GM21423 (cell line): Measurements from ENCODE around the gene TPRA1.
"Not testable (repeated sequence)": the region's sequence is repeated elsewhere in the genome, so short reads cannot be mapped to it uniquely, and the experiment has no call there.

Experiments
- ATAC-seq: cut with Tn5 transposase; IDR thresholded peaks from one replicate; pipeline ENCODE4 v1.9.1; 2021; ENCODE audit warnings: mild to moderate bottlenecking, moderate library complexity; ENCODE audit not compliant: unreplicated experiment

TPRA1 gene

DNA sequence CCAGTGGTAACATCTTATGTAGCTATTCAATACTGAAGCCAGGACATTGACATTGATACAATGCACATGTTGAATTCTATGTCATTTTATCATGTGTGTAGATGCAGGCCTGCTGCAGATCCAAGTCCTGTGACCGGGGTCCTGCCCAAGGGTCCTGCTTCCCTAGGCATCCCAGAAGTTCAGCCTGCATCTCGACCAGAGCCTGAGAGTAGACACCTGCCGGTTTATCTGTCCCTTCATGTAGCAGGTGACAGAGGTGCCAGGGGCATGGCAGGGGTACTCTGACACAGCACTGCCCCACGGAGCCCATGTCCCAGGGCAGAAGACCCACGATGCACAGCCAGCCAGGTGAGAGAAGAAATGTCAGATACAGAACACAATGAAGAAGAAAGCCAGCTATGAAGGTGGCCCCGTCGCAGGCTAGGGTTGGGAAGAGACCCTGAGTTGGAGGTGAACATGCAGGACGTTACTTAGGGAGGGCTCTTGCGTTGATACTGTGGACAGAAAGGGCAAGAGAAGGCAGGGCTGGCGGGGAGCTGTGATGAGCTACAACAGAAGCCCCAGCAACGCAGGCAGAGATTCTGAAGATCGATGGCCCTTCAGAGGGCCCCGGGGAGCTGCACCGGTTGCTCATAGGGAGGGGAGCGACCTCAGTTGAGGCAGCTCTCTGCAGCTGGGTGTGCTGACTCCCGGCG, 51.0 kb downstream of the TPRA1 start:
- ATAC-seq: no peak

DNA sequence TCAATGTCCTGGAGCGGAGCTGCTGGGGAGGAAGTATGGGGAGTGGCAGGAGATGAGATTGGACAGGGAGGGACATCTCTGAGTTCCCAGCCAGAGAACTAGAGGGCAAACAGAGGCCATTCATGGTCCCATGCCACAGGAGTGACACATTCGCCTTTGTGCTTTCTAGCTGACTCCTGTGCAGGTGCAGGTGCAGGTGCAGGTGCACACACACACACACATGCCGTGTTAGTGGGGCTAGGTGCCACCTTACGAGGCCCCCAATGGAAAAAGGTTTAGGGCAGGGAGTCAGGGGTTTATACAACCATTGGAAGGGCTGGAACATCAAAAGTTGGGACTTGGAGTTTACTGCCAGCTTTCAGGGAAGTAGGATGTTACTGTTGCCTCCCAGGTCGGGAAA, 52.0 kb downstream of the TPRA1 start:
- no peak for ATAC-seq

DNA sequence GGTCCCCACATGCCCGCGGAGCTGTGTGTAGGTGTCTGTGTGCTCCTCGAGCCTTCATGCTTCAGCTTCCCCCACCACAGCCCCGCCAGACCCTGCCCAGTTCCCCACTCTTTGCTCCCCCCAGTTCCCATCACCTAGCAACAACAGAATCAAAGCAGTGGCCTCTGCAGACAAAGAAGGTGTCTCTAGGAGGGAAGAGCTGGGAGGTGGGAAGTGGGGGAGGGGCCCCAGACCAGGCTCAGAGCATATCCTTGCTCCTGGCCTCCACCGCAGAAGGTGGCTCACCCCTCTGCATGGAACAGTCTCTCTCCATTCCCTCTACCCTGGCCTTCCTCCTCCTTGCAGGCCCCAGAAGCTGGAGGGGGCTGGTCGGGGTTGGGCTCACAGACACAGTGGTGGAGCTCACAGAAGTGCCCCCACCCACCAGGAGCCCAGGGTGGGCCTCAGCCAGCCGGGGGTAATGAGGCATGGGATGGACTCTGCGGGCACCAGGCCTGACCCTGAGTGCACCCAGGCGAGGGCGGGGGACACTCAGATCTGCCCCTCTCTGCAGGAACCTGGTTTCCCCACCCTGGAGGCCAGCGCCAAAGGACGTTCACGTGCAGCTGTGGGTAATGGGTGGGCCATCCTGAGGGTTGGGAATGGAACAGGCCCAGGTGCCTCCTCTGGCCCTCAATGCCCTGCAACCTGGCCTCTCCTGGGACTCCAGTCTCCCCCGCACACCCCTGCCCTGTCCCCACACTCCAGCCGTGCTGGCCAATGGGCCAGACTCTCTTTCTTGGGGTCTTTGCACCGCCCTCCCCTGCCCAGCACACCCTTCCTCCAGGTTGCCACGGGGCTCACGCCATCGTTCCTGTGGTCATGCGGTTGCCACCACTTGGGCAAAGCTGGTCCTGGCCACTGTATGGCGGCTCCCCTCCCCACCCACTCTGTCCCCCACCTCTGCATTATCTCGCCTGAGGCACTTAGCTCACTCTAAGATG, 53.4 kb downstream of the TPRA1 start:
- ATAC-seq: no peak

DNA sequence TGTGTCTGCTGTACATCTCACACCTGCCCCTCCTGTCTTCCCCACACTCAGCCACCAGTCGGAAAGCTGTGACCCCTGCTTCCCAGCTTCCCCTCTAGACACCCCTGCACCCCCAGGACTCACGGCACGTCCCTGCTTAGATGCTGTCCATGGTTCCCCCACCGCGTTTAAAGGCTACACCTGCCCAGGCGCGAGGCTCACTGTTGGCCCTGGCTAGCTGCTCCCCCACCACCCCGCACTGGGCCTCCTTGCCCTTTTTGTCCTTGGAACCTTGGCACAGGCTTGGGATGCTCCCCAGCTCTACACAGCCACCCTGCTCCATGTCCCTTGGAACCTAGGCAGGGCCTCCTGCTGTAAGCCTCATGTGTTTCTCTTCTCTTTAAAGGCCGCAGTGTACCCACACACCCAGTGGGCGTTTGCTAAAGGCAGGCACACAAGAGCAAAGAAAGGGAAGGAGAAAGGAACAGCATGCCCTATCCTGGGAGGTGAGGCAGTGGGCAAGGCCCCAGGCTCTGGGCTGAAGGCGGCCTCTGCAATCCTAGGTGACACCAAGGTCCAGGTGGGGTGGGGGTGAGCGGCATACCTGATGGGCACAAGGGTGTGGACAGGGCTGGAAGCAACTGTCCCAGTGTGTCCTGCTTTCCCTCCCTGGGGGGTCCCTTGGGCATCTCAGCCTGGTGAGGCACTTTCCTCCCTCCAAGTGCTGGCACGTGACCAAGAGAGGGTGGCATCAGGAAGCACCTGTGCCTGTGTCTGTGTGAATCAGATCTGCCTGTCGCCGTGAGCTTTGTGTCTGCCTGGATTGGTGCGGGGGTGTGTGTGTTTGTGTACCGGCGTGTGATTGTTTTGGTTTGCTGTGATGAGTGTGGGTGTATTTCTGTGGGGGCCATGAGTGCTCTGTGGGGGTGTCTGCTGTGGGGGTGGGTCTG, 54.4 kb downstream of the TPRA1 start:
- ATAC-seq: no peak

DNA sequence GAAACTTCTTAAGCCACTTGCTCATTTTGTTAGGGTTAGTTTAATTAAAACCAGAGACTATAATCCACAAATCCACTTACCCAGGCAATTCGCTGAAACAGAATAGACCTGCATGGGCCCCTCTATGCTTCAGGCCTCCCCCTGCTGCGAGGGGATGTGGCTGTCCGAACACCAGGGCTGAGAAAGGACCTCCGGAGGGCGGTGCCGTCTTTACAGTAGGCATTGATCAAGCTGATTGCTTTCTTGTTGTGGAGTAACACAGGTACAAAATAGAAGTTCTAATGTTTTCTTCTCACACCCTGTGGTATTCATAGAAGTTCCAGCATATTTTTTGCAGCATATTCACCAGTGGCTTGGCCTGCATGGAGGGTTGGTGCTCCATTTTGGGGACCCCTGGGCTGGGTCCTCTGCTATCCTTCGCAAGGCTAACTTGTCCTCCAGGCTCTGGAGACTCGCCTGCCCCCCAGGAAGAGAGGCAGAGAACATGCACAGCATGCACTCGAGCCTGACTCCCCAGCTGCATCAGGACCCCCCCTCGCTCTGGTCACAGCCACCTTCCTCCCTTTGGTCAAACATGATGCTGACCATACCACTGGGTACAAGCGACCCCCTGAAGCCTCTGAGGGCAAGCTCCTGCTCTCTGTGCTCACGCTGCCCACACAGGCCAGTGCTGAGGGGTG, 55.3 kb downstream of the TPRA1 start:
- ATAC-seq: no peak

DNA sequence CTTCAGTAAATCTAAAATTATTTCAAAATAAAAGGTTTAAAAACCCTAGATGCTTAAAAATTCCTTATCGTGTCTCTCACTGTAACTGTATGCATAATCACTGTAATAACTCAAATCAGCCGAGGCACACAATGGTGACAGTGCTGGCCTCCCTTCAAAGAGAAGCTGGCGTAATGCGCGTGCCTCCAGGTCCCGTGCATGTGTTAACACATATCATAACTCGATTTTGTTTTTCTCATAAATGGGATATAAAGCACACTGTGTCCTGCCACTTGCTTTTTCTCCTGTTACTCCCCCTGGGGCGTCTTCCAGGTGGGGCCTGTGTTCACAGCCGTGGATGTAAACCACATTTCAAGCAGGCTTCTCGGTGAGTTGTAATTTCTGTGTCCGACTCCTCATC, 56.0 kb downstream of the TPRA1 start:
- ATAC-seq: no peak

DNA sequence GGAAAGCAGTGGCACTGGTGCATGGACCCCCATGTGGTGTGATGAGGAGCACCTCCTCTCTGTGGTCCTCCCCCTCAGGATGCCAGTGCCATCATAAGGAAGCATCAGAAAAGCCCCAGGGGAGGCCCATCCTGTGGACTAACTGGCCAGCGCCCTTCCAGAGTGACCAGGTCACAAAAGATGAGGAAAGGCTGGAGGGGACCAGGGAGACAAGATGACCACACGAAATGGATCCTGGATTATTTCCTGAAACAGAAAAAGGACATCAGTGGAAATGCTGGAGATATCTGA, 56.4 kb downstream of the TPRA1 start:
- no peak for ATAC-seq

DNA sequence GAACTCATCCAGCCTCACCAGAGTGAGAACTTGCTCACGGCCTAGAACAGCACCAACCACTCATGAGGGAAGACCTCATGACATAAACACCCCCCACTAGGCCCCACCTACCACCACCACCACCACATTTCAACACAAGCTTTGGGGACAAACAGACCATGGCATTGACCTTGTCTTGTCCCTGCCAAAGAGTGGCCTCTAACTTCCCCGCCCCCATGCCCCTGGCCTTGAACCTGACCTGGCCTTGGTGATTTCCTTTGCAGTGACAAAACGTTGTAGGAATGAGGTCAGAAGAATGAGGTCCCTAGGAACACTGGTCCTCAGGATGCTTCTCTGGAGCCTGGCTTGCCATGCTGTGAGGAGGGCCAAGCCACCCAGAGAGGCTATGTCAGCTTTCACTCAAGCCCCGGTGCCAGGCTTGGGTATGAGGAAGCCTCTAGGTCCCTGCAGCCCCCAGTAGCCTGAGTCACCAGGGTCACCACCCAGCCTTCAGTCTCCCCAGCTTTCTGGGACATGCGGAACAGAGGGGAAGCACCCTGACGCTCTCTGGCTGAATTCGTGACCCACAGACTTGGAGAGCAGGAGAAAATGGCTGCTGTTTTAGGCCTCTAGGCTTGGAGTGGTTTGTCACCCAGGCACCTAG, 57.9 kb downstream of the TPRA1 start:
- no peak for ATAC-seq

DNA sequence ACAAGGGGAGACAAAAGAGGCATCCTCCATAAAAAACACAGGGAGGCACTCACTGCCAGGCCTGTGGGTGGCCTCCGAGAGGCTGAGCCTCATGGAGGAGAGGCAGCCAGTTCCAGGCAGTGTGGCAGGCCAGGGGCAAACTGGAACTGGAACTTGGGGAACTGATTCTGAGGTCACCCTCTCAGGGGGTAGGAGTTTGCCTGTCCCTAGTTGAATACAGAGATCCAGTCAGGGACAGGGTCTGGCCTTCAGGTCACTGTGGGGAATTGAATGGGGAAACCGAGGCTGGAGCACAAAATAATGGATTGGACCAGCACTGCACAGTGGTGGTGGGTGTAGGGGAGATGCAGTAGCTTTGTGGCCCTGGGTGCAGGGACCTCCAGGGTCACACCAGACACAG, 58.7 kb downstream of the TPRA1 start:
- ATAC-seq: no peak

DNA sequence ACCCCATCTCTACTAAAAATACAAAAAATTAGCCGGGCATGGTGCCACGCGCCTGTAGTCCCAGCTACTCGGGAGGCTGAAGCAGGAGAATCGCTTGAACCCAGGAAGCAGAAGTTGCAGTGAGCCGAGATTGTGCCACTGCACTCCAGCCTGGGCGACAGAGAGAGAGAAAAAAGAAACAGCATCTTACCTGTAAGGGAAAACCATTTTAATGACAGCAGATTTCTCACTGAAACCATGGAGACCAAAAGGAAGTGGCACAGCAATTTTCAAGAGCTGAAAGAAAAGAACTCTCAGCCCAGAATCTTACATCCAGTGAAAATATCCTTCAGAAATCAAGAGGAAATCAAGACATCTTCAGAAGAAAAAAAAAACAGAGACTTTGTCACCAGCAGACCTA, 59.7 kb downstream of the TPRA1 start:
- ATAC-seq: not testable (repeated sequence)

DNA sequence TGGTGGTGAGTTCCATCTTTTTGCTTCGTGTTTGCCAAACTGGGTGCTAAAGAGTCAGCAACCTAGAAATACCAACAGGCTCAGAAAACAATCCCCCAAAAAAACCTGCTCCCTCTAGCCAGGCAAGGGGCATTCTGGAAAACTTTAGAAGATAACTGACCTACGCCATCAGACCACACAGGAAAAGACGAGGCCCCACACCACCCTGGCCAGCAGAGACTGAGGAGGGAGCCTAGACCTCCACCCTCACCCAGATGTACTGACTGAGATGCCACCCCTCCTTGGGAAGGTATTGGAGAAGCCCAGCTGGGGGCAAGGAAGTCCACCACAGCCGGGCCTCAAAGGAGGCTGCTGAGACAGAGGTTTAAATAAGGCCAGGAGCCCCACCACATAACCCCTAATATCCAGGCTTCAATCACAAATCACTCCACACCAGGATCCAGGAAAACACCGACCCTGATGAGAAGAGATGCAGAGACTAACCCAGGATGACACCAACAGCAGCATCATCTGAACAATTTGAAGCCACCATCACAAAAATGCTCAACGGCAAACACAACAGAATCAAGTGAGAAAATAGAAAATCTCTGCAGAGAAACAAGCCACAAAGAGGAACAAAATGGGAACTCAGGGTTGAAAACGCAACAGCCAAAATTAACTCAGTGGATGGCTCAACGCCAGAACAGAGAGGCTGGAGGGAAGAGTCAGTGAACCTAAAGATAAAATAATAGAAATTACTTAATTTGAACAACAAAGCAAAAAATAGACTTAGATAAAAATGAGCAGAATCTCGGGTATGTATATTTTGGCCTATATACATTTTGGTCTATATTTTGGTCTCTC, 61.0 kb downstream of the TPRA1 start:
- no peak for ATAC-seq

DNA sequence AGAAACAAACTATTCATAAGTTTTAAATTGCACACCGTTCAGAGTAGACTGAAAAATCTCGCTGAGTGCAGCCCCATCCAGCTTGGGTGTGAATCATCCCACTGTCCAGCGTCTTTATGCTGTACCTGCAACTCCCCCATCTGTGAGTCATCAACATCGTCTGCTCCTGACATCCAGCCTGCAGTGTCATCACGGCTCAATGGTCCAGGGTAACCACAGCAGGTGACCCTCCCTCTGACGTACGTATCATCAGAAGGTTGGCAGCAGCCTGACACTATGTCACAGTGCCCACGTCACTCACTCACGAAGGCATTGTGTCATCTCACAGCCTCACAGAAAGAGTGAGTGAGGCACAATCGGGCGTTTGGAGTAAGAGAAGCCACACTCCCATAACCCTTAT, 65.2 kb downstream of the TPRA1 start:
- ATAC-seq: no peak

DNA sequence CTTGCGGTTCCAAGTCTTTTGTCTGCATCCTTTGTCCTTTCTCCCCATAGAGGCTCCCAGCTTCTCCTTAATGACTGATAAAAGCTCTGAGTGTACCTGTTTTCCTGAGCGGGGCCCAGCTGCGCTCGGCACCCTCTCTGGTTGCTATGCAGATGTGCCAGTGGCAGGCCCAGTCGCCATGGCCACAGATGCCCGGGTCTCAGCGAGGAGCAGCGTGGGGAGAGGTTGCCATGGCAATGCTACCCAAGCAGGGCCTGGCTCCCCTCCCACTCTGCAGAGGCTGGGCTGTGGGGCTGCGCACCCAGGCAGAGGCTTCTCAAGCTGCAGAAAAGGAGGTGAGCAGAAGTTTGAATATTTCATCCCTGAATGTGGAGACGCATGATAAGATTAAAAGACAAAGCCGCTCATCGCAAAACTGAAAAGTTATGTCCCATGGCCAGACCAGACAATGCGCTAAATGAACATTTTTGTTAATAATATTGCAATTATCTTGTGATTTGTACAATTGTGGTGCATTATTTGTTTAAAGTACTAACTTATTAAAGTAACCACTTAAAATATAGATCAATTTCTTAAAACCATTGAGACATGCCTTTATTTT, 66.1 kb downstream of the TPRA1 start:
- no peak for ATAC-seq
